Measurements from ENCODE around the gene PPM1F. TPM values are rescaled to one million over a fixed set of nuclear protein-coding genes. Genes with fewer than 3 reads are reported as not detected.
"Not testable (repeated sequence)": the region's sequence is repeated elsewhere in the genome, so short reads cannot be mapped to it uniquely, and the experiment has no call there.

Gene PPM1F
- total RNA-seq, 1 experiment from 2014 or later = 29.6 TPM

DNA sequence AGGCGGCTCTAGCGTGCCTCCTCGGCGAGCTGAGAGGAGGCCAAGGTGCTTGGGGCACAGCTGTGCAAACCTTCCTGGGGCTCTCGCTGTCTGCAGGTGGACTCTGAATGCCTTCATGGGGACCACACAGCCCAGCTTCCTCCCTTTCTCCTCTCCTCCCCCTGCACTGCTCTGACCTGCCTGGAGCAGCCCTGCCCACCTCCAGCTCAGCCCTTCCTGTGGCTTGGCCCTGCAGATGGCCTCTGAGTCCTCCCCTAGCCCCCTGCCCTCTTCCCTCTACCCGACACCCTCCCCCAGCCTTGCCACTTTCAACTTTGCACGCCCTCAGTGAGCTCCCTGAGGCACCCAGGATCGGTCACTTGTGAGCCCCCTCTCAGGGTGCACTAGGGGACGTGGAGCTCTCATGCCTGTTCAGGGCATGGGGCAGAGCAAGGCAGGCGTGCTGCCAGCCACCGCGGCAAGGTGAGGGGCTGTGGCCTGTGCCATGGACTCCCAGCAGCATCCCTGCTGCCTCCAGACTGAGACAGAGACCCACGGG, 31.4 kb downstream of the PPM1F start:
- DNase-seq (ENCODE audit: low read depth) = no peak

GRCh38 chr22:21920341-21921183, 32.1 kb downstream of the PPM1F start:
- DNase-seq (ENCODE audit: low read depth) = no peak

GRCh38 chr22:21919526-21920307, 32.9 kb downstream of the PPM1F start:
- DNase-seq (ENCODE audit: low read depth) = no peak

DNA sequence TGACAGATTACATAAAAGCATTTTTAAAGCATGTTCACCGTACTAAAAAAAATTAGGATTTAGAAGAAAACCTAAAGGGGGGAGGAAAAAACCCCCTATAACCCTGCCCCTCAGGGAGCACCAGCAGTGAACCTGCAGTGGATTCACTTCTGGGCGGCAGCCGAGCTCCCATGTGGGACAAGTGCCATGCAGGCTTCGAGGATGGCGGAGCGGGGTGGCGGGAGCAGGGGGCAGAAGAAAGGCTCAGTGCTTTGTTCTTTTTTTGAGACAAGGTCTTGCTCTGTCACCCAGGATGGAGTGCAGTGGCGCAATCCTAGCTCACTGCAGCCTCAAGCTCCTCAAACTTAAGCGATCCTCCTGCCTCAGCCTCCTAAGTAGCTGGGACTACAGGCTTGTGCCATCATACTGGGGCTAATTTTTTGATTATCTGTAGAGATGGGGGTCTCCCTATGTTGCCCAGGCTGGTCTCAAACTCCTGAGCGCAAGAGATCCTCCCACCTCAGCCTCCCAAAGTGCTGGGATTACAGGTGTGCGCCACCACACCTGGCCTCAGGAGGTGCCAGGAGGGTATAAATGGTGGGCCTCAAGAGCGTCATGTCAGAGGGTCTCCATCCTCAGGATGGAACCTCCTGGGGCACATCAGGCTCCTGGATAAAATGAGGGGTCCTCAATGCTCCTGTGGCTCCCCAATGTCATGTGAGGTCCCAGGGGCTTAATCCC, 34.0 kb downstream of the PPM1F start:
- no peak for DNase-seq (ENCODE audit: low read depth)

GRCh38 chr22:21917959-21918261, 34.7 kb downstream of the PPM1F start:
- no peak for DNase-seq (ENCODE audit: low read depth)

GRCh38 chr22:21917181-21917958, 35.3 kb downstream of the PPM1F start:
- DNase-seq (ENCODE audit: low read depth) = no peak

DNA sequence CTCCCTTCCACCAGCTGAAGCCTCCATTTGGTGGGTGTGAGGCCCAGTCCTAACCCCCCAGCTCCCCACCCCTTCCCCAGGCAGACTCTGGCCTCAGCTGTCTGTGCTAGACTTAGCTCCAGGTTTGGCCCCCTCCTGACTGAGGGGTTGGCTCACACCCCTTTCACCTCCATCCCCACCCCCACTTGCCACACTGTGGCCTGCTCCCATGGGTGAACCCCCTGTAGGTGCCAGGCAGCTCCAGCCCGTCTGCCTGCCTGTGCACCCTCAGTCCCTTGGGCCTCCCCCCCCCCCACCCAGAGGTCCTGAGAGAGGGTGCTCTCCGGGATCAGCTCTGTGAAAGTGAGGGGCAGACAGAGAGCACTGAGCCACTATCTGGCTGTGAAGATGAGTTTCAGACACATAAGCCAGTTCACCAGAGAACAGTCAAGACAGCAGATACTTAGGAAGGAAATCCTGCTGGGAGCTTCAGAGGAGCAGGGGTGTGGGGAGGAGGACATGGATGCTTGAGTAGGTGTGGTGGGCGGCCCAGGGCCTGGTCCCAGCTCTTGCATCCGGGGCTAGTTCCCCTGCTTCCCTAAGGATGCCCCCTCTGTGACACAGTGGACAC, 36.2 kb downstream of the PPM1F start:
- DNase-seq (ENCODE audit: low read depth) = no peak

DNA sequence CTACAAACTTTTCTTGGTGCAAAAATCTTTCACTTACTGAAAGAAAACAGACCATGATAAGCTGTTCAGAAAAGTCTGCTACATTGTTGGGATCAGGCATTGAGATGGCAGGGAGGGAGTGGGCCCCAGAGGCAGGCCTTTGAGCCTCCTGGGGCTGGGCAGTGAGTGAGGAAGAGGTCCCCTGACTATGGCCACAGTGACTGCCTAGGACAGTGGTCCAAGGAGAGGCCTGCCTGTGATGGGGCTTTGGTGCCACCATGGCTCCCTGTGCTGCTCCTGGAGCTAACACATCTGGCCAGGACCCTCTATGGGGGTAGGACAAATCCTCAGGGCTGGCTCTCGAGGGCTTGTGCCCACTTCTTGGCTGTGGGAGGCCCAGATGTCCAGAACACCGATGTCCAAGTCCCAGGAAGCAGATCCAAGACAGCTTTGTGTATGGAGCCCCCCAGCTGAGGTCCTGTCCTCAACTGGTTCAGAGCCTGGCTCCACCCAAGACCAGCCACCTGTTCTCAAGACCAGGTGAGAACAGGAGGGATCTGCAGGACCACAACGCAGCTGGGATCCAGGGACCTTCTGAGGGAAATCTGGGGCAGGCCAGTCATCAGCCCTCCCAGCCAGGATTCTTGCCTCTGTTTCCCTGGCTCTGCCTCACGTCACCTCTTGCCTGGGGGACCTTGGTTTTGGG, 36.9 kb downstream of the PPM1F start:
- no peak for DNase-seq (ENCODE audit: low read depth)

DNA sequence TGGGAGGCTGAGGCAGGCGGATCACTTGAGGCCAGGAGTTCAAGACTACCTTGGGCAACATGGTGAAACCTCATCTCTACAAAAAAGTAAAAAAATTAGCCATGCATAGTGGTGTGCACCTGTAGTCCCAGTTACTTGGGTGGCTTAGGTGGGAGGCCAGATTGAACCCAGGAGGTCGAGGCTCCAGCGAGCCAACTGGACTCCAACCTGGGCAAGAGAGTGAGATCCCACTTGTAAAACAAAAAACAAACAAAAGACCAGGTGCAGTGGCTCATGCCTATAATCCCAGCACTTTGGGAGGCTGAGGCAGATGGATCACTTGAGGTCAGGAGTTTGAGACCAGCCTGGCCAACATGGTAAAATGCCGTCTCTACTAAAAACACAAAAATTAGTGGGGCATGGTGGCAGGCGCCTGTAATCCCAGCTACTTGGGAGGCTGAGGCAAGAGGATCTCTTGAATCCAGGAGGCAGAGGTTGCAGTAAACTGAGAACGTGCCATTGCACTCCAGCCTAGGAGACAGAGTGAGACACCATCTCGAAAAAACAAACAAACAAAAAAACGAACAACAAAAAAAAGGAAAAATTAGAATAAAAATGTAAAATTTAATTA, 38.5 kb downstream of the PPM1F start:
- not testable (repeated sequence) for DNase-seq (ENCODE audit: low read depth)

GRCh38 chr22:21910367-21910766, 42.3 kb downstream of the PPM1F start:
- not testable (repeated sequence) for DNase-seq (ENCODE audit: low read depth)

DNA sequence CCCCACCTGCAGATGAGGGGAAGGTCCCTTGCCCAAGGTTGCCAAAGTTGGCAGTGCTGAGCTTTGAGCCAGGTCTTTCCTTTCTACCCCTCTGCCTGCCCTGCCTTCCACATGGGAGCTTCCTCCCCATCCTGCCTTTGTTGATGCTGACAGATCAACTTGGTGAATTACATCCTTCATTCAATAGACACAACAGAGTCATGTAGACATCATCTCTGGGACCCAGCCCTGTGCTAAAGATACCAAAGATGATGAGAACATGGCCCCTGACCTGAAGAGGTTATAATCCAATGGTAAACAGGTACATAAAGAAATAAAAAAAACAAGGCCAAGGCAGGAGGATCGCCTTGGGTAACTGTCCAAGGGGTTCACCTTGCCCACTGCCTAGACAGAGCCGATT, 42.8 kb downstream of the PPM1F start:
- no peak for DNase-seq (ENCODE audit: low read depth)

GRCh38 chr22:21907638-21908522, 44.8 kb downstream of the PPM1F start:
- DNase-seq (ENCODE audit: low read depth) = no peak

DNA sequence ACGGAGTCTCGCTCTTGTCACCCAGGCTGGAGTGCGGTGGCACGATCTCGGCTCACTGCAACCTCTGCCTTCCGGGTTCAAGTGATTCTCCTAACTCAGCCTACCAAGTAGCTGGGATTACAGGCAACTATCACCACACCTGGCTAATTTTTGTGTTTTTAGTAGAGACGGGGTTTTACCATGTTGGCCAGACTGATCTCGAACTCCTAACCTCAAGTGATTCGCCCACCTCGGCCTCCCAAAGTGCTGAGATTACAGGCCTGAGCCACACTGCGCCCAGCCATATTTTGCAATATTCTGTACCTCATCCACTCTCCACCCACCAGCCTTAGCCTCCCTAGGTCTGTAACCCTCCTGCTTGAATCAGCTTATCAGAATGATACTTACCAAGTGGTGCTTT, 47.4 kb downstream of the PPM1F start:
- DNase-seq (ENCODE audit: low read depth) = not testable (repeated sequence)

- no peak for DNase-seq (ENCODE audit: low read depth)
Observed at GRCh38 chr22:21904250-21904789, 48.3 kb downstream of the PPM1F start.

GRCh38 chr22:21903283-21903682, 49.4 kb downstream of the PPM1F start:
- no peak for DNase-seq (ENCODE audit: low read depth)

- DNase-seq (ENCODE audit: low read depth) = no peak
Observed at GRCh38 chr22:21902296-21903087, 50.2 kb downstream of the PPM1F start.

- no peak for DNase-seq (ENCODE audit: low read depth)
Observed at GRCh38 chr22:21898354-21898896, 54.2 kb downstream of the PPM1F start.

Data from Daoy (cell line).